ENCODE data around the gene ZNF700.

GRCh38 chr19:11894851-11895250 lies 30.1 kb upstream of the ZNF700 start:
- TF ChIP-seq, protein P1, sequence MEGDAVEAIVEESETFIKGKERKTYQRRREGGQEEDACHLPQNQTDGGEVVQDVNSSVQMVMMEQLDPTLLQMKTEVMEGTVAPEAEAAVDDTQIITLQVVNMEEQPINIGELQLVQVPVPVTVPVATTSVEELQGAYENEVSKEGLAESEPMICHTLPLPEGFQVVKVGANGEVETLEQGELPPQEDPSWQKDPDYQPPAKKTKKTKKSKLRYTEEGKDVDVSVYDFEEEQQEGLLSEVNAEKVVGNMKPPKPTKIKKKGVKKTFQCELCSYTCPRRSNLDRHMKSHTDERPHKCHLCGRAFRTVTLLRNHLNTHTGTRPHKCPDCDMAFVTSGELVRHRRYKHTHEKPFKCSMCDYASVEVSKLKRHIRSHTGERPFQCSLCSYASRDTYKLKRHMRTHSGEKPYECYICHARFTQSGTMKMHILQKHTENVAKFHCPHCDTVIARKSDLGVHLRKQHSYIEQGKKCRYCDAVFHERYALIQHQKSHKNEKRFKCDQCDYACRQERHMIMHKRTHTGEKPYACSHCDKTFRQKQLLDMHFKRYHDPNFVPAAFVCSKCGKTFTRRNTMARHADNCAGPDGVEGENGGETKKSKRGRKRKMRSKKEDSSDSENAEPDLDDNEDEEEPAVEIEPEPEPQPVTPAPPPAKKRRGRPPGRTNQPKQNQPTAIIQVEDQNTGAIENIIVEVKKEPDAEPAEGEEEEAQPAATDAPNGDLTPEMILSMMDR (IDR thresholded peaks at IDR 0.05): no peak
- TF ChIP-seq EP300 (IDR thresholded peaks at IDR 0.05) (no peak), POLR2A (IDR thresholded peaks at IDR 0.05) (no peak)

All from stomach (tissue), 4 donors.